GM03348 (cell line): Measurements from ENCODE around the gene LUM.
"Not testable (repeated sequence)": the region's sequence is repeated elsewhere in the genome, so short reads cannot be mapped to it uniquely, and the experiment has no call there.

Source experiments
- DNase-seq: peaks from one replicate; pipeline ENCODE4 v3.0.0; 2012; ENCODE audit warnings: low spot score

The LUM gene

GRCh38 chr12:91109581-91110310 is 1.5 kb downstream of the LUM start:
- no peak for DNase-seq

- peak; percentile 48 for DNase-seq
Observed at GRCh38 chr12:91109148-91109564, 2.1 kb downstream of the LUM start.

GRCh38 chr12:91108196-91108755 is 3.0 kb downstream of the LUM start:
- no peak for DNase-seq

- no peak for DNase-seq
Observed at GRCh38 chr12:91106283-91106682, 5.0 kb downstream of the LUM start.

- no peak for DNase-seq
Observed at GRCh38 chr12:91105807-91106206, 5.5 kb downstream of the LUM start.

- no peak for DNase-seq
Observed at GRCh38 chr12:91104812-91105466, 6.4 kb downstream of the LUM start.

GRCh38 chr12:91103624-91104023 is 7.7 kb downstream of the LUM start:
- no peak for DNase-seq

- no peak for DNase-seq
Observed at GRCh38 chr12:91103101-91103500, 8.2 kb downstream of the LUM start.

- no peak for DNase-seq
Observed at GRCh38 chr12:91100906-91101305, 10.4 kb downstream of the LUM start.

GRCh38 chr12:91099836-91100235 is 11.5 kb downstream of the LUM start:
- no peak for DNase-seq

- no peak for DNase-seq
Observed at GRCh38 chr12:91099341-91099740, 12.0 kb downstream of the LUM start.

- DNase-seq = peak; percentile 64
Observed at GRCh38 chr12:91098941-91099340, 12.4 kb downstream of the LUM start.

- no peak for DNase-seq
Observed at GRCh38 chr12:91098461-91098860, 12.8 kb downstream of the LUM start.

- no peak for DNase-seq
Observed at GRCh38 chr12:91094957-91095356, 16.3 kb downstream of the LUM start.

GRCh38 chr12:91094032-91094662 is 17.1 kb downstream of the LUM start:
- peak; percentile 9 for DNase-seq

- DNase-seq = no peak
Observed at GRCh38 chr12:91093341-91093740, 18.0 kb downstream of the LUM start.

- DNase-seq = no peak
Observed at GRCh38 chr12:91091916-91092715, 19.2 kb downstream of the LUM start.

- DNase-seq = not testable (repeated sequence)
Observed at GRCh38 chr12:91089953-91090352, 21.3 kb downstream of the LUM start.

- no peak for DNase-seq
Observed at GRCh38 chr12:91080041-91080440, 31.3 kb downstream of the LUM start.

- DNase-seq = no peak
Observed at GRCh38 chr12:91078501-91078900, 32.8 kb downstream of the LUM start.

GRCh38 chr12:91077228-91077954 is 33.9 kb downstream of the LUM start:
- no peak for DNase-seq
